Kidney (tissue), 14 donors: ENCODE measurements around the gene ERBB4. TPM values are rescaled to one million over a fixed set of nuclear protein-coding genes. Genes with fewer than 3 reads are reported as not detected.

Source experiments
- DNase-seq, 5 donors: peaks; one replicate each; pipeline ENCODE4 v3.0.0-alpha.2; 2013 to 2020
- FAIRE-seq: peaks from 2 replicates; lab custom pipeline; 2012; peaks lifted over from hg19 to GRCh38; lab: Jason Lieb, UNC
- H3K27ac ChIP-seq, 2 donors: one replicate each; pipeline ENCODE4 v1.7.0; 2013; ENCODE audit warnings: low read depth in 2 of 2, low read length in 2 of 2, inconsistent platforms in 1 of 2
- H3K27me3 ChIP-seq: one replicate; pipeline ENCODE4 v1.7.1; 2013; ENCODE audit warnings: low read length, inconsistent platforms; ENCODE audit not compliant: control insufficient read depth, insufficient read depth
- H3K36me3 ChIP-seq, 3 donors: one replicate each; pipeline versions ENCODE4 v1.7.0 to v1.7.1; 2013; ENCODE audit warnings: low read length in 3 of 3, control low read depth in 1 of 3, inconsistent platforms in 1 of 3; ENCODE audit not compliant: insufficient read depth in 3 of 3, control insufficient read depth in 2 of 3
- H3K4me1 ChIP-seq, 3 donors: one replicate each; pipeline versions ENCODE4 v1.7.0 to v1.7.1; 2013; ENCODE audit warnings: low read length in 3 of 3, inconsistent platforms in 1 of 3, low read depth in 1 of 3; ENCODE audit not compliant: control insufficient read depth in 2 of 3, insufficient read depth in 2 of 3
- H3K4me3 ChIP-seq, 3 donors: one replicate each; pipeline versions ENCODE4 v1.7.0 to v1.8.1; 2013; ENCODE audit warnings: low read length in 3 of 3, control low read depth in 1 of 3, inconsistent platforms in 1 of 3
- H3K9ac ChIP-seq, 3 donors: one replicate each; pipeline versions ENCODE4 v1.7.0 to v1.7.1; 2013; ENCODE audit warnings: low read length in 3 of 3, control low read depth in 1 of 3, inconsistent platforms in 1 of 3
- H3K9me3 ChIP-seq, 3 donors: one replicate each; pipeline versions ENCODE4 v1.7.0 to v1.7.1; 2013; ENCODE audit warnings: low read length in 3 of 3, control low read depth in 1 of 3, inconsistent platforms in 1 of 3; ENCODE audit not compliant: control insufficient read depth in 2 of 3, insufficient read depth in 1 of 3
- CTCF ChIP-seq: IDR thresholded peaks from 3 replicates; pipeline ENCODE4 v1.5.1; 2012; ENCODE audit warnings: mild to moderate bottlenecking, moderate library complexity, borderline replicate concordance; ENCODE audit not compliant: insufficient read depth; ENCODE audit errors: extremely low read depth
- intact Hi-C: fragments of 100-400 bp; cut with DNase I; formaldehyde crosslinking; loops from one replicate; pipeline ENCODE4 v1.11.1; 2022
- polyA plus RNA-seq: library from polyadenylated mRNA; stranded (reverse); fragments of 350-450 nt; fragmentation: Illumina TruSeq; extraction: RNeasy Lipid Tissue Mini Kit (QIAGEN cat#74804); gene quantifications from one replicate; pipeline ENCODE4 v1.2.3, GENCODE V29; 2014; ENCODE audit warnings: low read depth, low replicate concordance; ENCODE audit not compliant: insufficient read depth
- total RNA-seq: library from RNA; stranded (reverse); fragmentation: NEBNext Ultra II Directional; extraction: Animal tissue kit (Norgen Biotek cat#: 25700); gene quantifications from one replicate; pipeline ENCODE4 v1.2.1, GENCODE V29; 2021
- donor health status: control.
- donor health status: control.
- donor health status: control.
- donor health status: control.
- donor health status: control.
- donor health status: DM: yes; HTN: yes; CAD: no.
- donor health status: Normal renal cell carcinoma (clear cell type).

The ERBB4 gene
- total and polyA plus RNA-seq, 2 donors from 2014 or later = 3.9 to 152 TPM

DNA sequence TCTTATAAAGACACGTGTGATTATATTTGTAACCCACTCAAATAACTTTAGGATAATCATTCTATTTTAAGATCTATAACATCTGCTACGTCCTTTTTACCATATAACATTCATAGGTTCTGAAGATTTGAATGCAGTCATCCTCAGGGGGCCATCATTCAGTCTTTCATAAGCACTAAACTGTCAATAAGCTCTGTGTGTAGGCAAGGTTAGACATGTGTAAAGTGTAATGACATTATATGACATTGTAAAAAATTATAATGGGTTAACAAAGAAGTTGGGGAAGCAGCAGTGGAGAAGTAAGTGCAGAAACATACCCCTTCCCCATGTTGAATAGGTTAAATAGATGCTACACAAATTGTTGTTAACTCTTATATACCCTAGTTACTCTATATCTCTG is 845.9 kb downstream of the ERBB4 start:
- no peaks in the 10 kb centered on the region for H3K36me3 ChIP-seq
- intact Hi-C loops = no loop called here
- H3K4me3 ChIP-seq = no peak overlapping the region
- DNase-seq (no peak), FAIRE-seq (no peak)
- H3K27me3 ChIP-seq = no peaks in the 10 kb centered on the region
- TF ChIP-seq CTCF = no peak
- H3K9me3 ChIP-seq = no peaks in the 10 kb centered on the region
- H3K9ac ChIP-seq = no peak overlapping the region
- H3K4me1 ChIP-seq = no peaks in the 10 kb centered on the region
- no peak overlapping the region for H3K27ac ChIP-seq

DNA sequence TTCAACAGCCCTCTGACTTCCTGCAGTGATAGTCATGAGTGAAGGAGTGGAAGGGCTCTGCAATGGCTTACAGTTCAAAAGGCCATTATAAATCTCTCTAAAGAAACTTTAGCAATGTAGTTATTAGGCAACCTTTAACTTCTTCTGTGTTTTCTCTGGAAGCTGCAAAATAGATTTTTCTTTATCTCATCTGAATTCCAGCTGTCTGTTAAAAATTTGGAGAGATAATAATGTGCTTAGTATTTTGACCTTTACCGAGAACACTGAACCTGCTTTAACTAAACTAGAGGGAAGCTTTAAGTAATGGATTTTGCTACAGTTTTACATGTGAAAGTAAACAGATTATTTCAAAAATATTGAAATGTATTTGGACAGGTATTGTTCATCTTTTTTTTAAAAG is 847.9 kb downstream of the ERBB4 start:
- Histone ChIP-seq H3K36me3 (no peaks in the 10 kb centered on the region), H3K27me3 (no peaks in the 10 kb centered on the region), H3K4me3 (no peak overlapping the region), H3K9me3 (no peaks in the 10 kb centered on the region), H3K9ac (no peak overlapping the region), H3K4me1 (no peaks in the 10 kb centered on the region), H3K27ac (no peak overlapping the region)
- TF ChIP-seq CTCF = no peak
- intact Hi-C loops = no loop called here
- DNase-seq = peak in 2 of 5 donors; percentile 2 to 7
- peak; percentile 38 for FAIRE-seq

DNA sequence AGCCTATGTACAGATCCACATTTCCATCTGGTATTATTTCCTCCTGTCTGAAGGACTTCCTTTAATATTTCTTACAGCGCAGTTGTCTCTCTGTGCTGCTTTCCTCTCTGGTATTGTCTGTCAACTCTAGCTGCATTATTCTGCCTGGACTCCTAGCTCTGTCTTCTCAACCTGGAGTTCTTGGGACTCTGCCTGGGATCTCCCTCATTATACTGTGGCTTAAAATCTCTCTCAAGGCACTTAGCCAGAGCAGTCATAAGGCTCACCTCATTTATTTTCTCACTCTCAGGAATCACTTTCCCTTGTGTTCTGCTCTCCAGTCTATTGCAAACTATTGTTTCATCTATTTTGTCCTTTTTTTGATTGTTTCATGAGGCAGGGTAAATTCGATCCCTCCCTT is 850.4 kb downstream of the ERBB4 start:
- Histone ChIP-seq H3K9ac (no peak overlapping the region), H3K4me3 (no peak overlapping the region), H3K36me3 (no peaks in the 10 kb centered on the region), H3K27me3 (no peaks in the 10 kb centered on the region), H3K27ac (no peak overlapping the region), H3K9me3 (peaks cover 0 to 6% (median 1%) of the 10 kb centered on the region in 3 donors), H3K4me1 (no peaks in the 10 kb centered on the region)
- no peak for TF ChIP-seq CTCF
- intact Hi-C loops = no loop called here
- no peak for DNase-seq
- no peak for FAIRE-seq

DNA sequence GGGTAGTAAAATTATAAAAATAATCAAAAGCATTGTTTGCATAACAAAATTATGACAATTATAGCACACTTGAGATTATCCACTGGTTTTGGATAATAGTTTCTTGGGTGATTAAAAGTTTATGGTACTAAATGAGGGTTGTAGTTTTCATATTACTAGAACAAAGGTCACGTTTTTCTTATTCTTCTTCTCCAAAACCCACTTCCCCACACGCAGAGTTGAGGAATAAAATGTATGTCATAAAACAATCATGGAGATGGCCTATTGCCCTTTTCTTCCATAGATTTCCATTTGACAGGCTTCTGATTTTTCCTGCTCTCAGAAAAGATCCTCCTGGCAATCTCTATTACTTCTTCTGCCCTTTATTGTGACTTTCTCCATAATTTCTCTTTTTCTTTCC is 863.9 kb downstream of the ERBB4 start:
- intact Hi-C loops = no loop called here
- no peak for DNase-seq
- Histone ChIP-seq H3K4me1 (no peaks in the 10 kb centered on the region), H3K36me3 (no peaks in the 10 kb centered on the region), H3K27ac (no peak overlapping the region), H3K4me3 (no peak overlapping the region), H3K9me3 (no peaks in the 10 kb centered on the region), H3K27me3 (no peaks in the 10 kb centered on the region), H3K9ac (no peak overlapping the region)
- no peak for FAIRE-seq
- no peak for TF ChIP-seq CTCF
